ENCODE data around the gene WBP2. TPM values are rescaled to one million over a fixed set of nuclear protein-coding genes. Genes with fewer than 3 reads are reported as not detected.
A peak's percentile ranks its signal among the peaks of the same experiment; 100 is the strongest.

Gene WBP2
- total and polyA plus RNA-seq, 7 experiments from 2014 or later: 84.8 to 159 (median 99.4) TPM

- CTCF ChIA-PET: interaction anchor here (0.9 to 1.8 kb wide), 2 partner anchors 8 to 61 kb away, joined by 3 to 5 read pairs; partner anchors contain the start of gene TRIM65
- intact Hi-C loops (cut with micrococcal nuclease): no loop called here
Measured at GRCh38 chr17:75834928-75835653, 20.0 kb downstream of the WBP2 start.

DNA sequence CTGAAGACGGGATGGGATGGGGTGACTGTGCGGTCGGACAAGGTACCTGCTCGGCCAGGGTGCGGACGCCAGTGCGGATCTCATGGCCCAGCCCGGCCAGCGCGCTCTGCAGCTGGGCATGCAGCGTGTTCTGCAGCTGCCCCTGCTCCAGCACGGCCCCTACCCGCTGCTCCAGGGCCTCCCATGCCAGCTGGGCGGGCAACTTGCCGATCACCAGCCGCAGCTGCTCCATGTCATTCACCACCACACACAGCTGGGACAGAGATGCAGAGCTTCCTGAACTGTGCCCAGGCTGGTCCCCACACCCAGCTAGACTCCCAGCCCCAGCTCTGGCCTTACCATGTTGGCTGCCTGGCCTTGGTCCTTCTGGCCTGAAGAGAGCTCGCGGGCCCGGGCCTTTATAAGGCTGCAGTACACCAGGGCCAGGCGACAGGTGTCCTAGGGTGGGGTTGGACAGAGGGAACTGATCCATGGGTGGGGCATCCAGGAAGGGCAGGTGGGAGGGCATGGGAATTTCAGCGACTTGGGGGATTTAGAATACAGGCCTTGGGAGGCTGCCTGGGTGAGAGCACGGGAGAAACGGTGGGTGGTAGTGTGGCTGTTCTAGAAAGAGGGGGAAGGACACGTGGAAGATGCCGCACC lies 20.7 kb downstream of the WBP2 start:
- Mint-ChIP-seq H3K36me3 (peaks cover 0 to 23% (median 3%) of the 10 kb centered on the region in 5 donors), H3K27ac (peak overlapping the region in 7 of 9 donors; percentile 17 to 95 (median 83)), H3K4me1 (peaks cover 25 to 35% (median 29%) of the 10 kb centered on the region in 7 donors), H3K4me3 (peak overlapping the region in 4 of 10 donors; percentile 11 to 76 (median 62)), H3K27me3 (no peaks in the 10 kb centered on the region), H3K9me3 (no peaks in the 10 kb centered on the region)
- Histone ChIP-seq H3K4me1 (ENCODE audit: control insufficient read depth in 2 of 2, insufficient read depth in 2 of 2, low read length in 2 of 2) (peaks cover 33% of the 10 kb centered on the region in 2 donors), H3K4me3 (ENCODE audit: low read length) (no peak overlapping the region), H3K27ac (ENCODE audit: low read depth, low read length) (peak overlapping the region; percentile 64), H3K27me3 (ENCODE audit: control insufficient read depth in 2 of 2, insufficient read depth in 2 of 2, low read length in 2 of 2) (no peaks in the 10 kb centered on the region), H3K9me3 (ENCODE audit: control insufficient read depth in 2 of 3, low read length in 3 of 3) (no peaks in the 10 kb centered on the region), H3K36me3 (ENCODE audit: control insufficient read depth in 2 of 3, insufficient read depth in 3 of 3, low read length in 3 of 3) (peaks cover 7 to 75% (median 35%) of the 10 kb centered on the region in 3 experiments)
- intact Hi-C loops (cut with micrococcal nuclease): no loop called here
- ATAC-seq: no peak
- no peak for DNase-seq
- ChIA-PET CTCF (interaction anchor here (0.6 to 1.8 kb wide), 4 partner anchors 9 to 201 kb away, joined by 3 to 6 read pairs (median 4); partner anchors contain the start of genes SMIM5 and TRIM65), POLR2A (interaction anchor here (0.7 to 5.2 kb wide), 8 partner anchors 9 to 564 kb away, joined by 3 to 37 read pairs (median 3); partner anchors contain the start of genes TRIM65, UNC13D and WBP2)

More at GRCh38 chr17:75834928-75835653, 20.0 kb downstream of the WBP2 start:
- Mint-ChIP-seq H3K36me3 (peaks cover 0 to 19% (median 4%) of the 10 kb centered on the region in 5 donors), H3K4me3 (peak overlapping the region in 3 of 10 donors; percentile 11 to 49 (median 20)), H3K27ac (peak overlapping the region in 7 of 9 donors; percentile 9 to 95 (median 80)), H3K9me3 (no peaks in the 10 kb centered on the region), H3K4me1 (peaks cover 25 to 39% (median 29%) of the 10 kb centered on the region in 7 donors), H3K27me3 (no peaks in the 10 kb centered on the region)
- ATAC-seq (no peak), DNase-seq (no peak)
- Histone ChIP-seq H3K9me3 (ENCODE audit: control insufficient read depth in 2 of 3, low read length in 3 of 3) (no peaks in the 10 kb centered on the region), H3K4me3 (ENCODE audit: low read length) (no peak overlapping the region), H3K4me1 (ENCODE audit: control insufficient read depth in 2 of 2, insufficient read depth in 2 of 2, low read length in 2 of 2) (peaks cover 33% of the 10 kb centered on the region in 2 donors), H3K27ac (ENCODE audit: low read depth, low read length) (peak overlapping the region; percentile 64), H3K27me3 (ENCODE audit: control insufficient read depth in 2 of 2, insufficient read depth in 2 of 2, low read length in 2 of 2) (no peaks in the 10 kb centered on the region), H3K36me3 (ENCODE audit: control insufficient read depth in 2 of 3, insufficient read depth in 3 of 3, low read length in 3 of 3) (peaks cover 7 to 75% (median 32%) of the 10 kb centered on the region in 3 experiments)
- POLR2A ChIA-PET: interaction anchor here (0.7 to 5.2 kb wide), 6 partner anchors 9 to 565 kb away, joined by 3 to 37 read pairs (median 3); partner anchors contain the start of genes UNC13D and WBP2

DNA sequence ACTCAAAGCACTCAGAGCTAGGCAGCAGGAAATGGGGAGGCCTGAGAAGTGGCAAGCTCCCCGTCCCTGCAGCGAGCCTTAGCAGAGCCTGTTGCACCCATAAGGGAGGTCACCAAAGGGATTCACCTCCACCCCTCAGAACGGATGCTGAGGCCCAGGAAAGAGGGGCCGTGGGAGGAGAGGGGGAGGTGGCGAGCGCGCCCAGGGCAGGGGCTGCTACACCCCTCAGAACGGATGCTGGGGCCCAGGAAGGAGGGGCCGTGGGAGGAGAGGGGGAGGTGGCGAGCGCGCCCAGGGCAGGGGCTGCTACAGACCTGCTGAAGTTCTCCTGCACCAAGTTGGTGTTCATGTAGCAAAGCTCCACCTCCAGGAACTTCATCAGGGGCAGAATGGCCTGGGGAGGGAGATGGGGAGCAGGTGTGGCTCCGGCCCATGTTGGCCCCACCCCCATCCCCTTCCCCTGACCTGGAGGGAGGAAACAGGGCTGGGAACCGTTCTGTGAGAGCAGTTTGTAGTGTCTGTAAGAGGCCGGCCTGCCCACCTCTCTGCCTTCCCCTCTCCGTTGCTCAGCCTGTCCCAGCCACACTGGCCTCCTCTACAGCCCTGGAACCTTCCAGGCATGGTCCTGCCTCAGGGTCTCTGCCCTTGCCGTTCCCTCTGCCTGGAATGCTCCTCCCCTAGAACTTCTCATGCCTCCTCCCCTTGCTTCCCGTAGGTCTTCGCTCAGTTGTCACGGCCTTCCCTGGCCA lies 22.3 kb downstream of the WBP2 start:
- ChIA-PET CTCF (interaction anchor here (0.7 to 4.1 kb wide), 6 partner anchors 12 to 80 kb away, joined by 3 to 17 read pairs (median 4); partner anchors contain the start of genes TRIM65 and UNC13D), POLR2A (interaction anchor here (0.6 to 5.2 kb wide), 19 partner anchors 12 to 597 kb away, joined by 3 to 37 read pairs (median 5); partner anchors contain the start of genes TRIM65, UNC13D and WBP2)
- H3K4me3 Mint-ChIP-seq: peak overlapping the region; percentile 66 to 84 (median 76)
- Histone ChIP-seq H3K36me3 (ENCODE audit: control insufficient read depth in 2 of 3, insufficient read depth in 3 of 3, low read length in 3 of 3) (peaks cover 7 to 77% (median 35%) of the 10 kb centered on the region in 3 experiments), H3K4me3 (ENCODE audit: low read length) (peak overlapping the region; percentile 22), H3K4me1 (ENCODE audit: control insufficient read depth in 2 of 2, insufficient read depth in 2 of 2, low read length in 2 of 2) (peaks cover 33 to 35% of the 10 kb centered on the region in 2 donors), H3K9me3 (ENCODE audit: control insufficient read depth in 2 of 3, low read length in 3 of 3) (no peaks in the 10 kb centered on the region), H3K27me3 (ENCODE audit: control insufficient read depth in 2 of 2, insufficient read depth in 2 of 2, low read length in 2 of 2) (no peaks in the 10 kb centered on the region), H3K27ac (ENCODE audit: low read depth, low read length) (peak overlapping the region; percentile 64)
- H3K27me3 Mint-ChIP-seq: no peaks in the 10 kb centered on the region
- intact Hi-C loops (cut with micrococcal nuclease): loop anchor here in 1 of 2 donors (2.0 kb wide), 1 partner anchor 16 kb away; no protein-coding TSS in a partner anchor
- peaks cover 0 to 21% (median 3%) of the 10 kb centered on the region in 5 donors for H3K36me3 Mint-ChIP-seq
- no peaks in the 10 kb centered on the region for H3K9me3 Mint-ChIP-seq
- peak; percentile 45 for ATAC-seq
- H3K27ac Mint-ChIP-seq: peak overlapping the region; percentile 83 to 95 (median 92)
- H3K4me1 Mint-ChIP-seq: peaks cover 27 to 37% (median 32%) of the 10 kb centered on the region in 7 donors
- DNase-seq: peak in 5 of 9 donors; percentile 26 to 41 (median 33)

DNA sequence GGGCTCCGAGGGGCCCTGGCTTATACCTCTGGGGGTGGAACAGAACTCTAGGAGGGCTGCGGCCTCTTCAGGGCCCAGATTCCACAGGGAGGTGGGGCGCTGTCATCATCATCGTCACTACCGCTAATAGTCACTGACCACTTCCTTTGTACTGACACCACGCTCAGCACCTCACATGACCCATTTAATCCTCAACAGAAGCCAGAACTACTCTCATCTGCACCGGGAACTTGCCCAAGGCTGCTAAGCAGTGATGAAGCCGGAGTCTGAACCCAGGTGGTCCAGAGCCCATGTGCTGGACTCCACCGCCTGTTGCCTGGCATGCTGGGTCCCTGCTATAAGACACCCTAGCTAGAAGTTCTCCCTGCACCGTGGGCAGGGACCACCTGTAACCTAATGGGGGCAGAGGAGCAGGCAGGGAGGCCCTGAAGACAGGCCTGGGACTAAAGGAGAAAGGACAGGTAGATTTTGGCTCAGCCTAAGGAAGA lies 22.9 kb downstream of the WBP2 start:
- Histone ChIP-seq H3K4me3 (ENCODE audit: low read length) (peak overlapping the region; percentile 22), H3K9me3 (ENCODE audit: control insufficient read depth in 2 of 3, low read length in 3 of 3) (no peaks in the 10 kb centered on the region), H3K27ac (ENCODE audit: low read depth, low read length) (peak overlapping the region; percentile 64), H3K27me3 (ENCODE audit: control insufficient read depth in 2 of 2, insufficient read depth in 2 of 2, low read length in 2 of 2) (no peaks in the 10 kb centered on the region), H3K36me3 (ENCODE audit: control insufficient read depth in 2 of 3, insufficient read depth in 3 of 3, low read length in 3 of 3) (peaks cover 7 to 77% (median 35%) of the 10 kb centered on the region in 3 experiments), H3K4me1 (ENCODE audit: control insufficient read depth in 2 of 2, insufficient read depth in 2 of 2, low read length in 2 of 2) (peaks cover 33 to 35% of the 10 kb centered on the region in 2 donors)
- Mint-ChIP-seq H3K4me3 (peak overlapping the region; percentile 66 to 81 (median 76)), H3K9me3 (no peaks in the 10 kb centered on the region), H3K27ac (peak overlapping the region; percentile 79 to 95 (median 92)), H3K27me3 (no peaks in the 10 kb centered on the region), H3K4me1 (peaks cover 27 to 37% (median 31%) of the 10 kb centered on the region in 7 donors), H3K36me3 (peaks cover 0 to 19% (median 3%) of the 10 kb centered on the region in 5 donors)
- ChIA-PET POLR2A (interaction anchor here (0.6 to 5.2 kb wide), 15 partner anchors 13 to 597 kb away, joined by 3 to 37 read pairs (median 6); partner anchors contain the start of genes TRIM65, UNC13D and WBP2), CTCF (interaction anchor here (0.9 to 4.1 kb wide), 4 partner anchors 13 to 78 kb away, joined by 3 to 17 read pairs (median 4); partner anchors contain the start of genes TRIM65 and UNC13D)
- intact Hi-C loops (cut with micrococcal nuclease): loop anchor here in 1 of 2 donors (2.0 kb wide), 1 partner anchor 17 kb away; no protein-coding TSS in a partner anchor
- ATAC-seq: peak; percentile 69
- peak in 1 of 9 donors; percentile 18 for DNase-seq

DNA sequence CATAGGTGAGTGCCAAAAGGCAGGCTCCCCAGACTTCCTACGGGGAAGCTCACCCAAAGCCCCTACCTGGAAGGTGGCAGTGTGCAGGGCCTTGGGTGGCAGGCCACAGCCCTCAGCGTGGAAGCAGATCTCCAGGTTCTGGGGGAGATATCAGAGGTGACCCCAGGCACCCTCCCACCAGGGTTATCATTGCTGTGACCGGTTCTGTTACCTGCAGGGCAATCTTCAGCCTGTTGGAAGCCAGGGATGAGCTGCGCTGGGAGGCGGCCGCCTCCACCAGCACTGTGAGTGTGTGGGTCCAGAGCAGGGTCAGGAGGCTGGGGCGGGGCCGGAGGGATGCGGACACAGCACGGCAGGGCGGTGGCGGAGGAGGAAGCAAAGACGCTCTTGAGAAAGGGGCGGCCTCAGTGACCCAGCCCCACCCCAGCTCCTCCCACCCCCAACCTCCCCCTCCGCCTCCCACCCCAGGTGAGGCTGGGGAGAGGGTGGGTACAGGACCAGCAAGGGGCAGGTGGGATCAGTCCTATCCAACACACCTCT lies 24.0 kb downstream of the WBP2 start:
- Mint-ChIP-seq H3K27me3 (no peaks in the 10 kb centered on the region), H3K4me1 (peaks cover 27 to 39% (median 31%) of the 10 kb centered on the region in 7 donors), H3K36me3 (peaks cover 0 to 19% (median 3%) of the 10 kb centered on the region in 5 donors), H3K9me3 (no peaks in the 10 kb centered on the region), H3K27ac (peak overlapping the region in 1 of 9 donors; percentile 42), H3K4me3 (no peak overlapping the region)
- Histone ChIP-seq H3K4me1 (ENCODE audit: control insufficient read depth in 2 of 2, insufficient read depth in 2 of 2, low read length in 2 of 2) (peaks cover 33 to 35% of the 10 kb centered on the region in 2 donors), H3K9me3 (ENCODE audit: control insufficient read depth in 2 of 3, low read length in 3 of 3) (no peaks in the 10 kb centered on the region), H3K27ac (ENCODE audit: low read depth, low read length) (no peak overlapping the region), H3K27me3 (ENCODE audit: control insufficient read depth in 2 of 2, insufficient read depth in 2 of 2, low read length in 2 of 2) (no peaks in the 10 kb centered on the region), H3K4me3 (ENCODE audit: low read length) (no peak overlapping the region), H3K36me3 (ENCODE audit: control insufficient read depth in 2 of 3, insufficient read depth in 3 of 3, low read length in 3 of 3) (peaks cover 7 to 74% (median 31%) of the 10 kb centered on the region in 3 experiments)
- ChIA-PET CTCF (interaction anchor here (1.0 to 4.1 kb wide), 3 partner anchors 14 to 211 kb away, joined by 3 to 17 read pairs (median 3); partner anchors contain the start of gene UNC13D), POLR2A (interaction anchor here (1.2 to 2.1 kb wide), 11 partner anchors 10 to 66 kb away, joined by 3 to 8 read pairs (median 6); partner anchors contain the start of genes GALK1, TRIM47, TRIM65 and WBP2)
- ATAC-seq (no peak), DNase-seq (no peak)
- intact Hi-C loops (cut with micrococcal nuclease): no loop called here

Data from naive thymus-derived CD4-positive, alpha-beta T cell (primary cell).